NCI-H1930 (cell line): ENCODE results near the gene SPNS1.

Experiments used
- DNase-seq, 2 experiments: peaks; one replicate each; lab custom pipeline; 2025; lab: John Stamatoyannopoulos, UW

The SPNS1 gene

DNA sequence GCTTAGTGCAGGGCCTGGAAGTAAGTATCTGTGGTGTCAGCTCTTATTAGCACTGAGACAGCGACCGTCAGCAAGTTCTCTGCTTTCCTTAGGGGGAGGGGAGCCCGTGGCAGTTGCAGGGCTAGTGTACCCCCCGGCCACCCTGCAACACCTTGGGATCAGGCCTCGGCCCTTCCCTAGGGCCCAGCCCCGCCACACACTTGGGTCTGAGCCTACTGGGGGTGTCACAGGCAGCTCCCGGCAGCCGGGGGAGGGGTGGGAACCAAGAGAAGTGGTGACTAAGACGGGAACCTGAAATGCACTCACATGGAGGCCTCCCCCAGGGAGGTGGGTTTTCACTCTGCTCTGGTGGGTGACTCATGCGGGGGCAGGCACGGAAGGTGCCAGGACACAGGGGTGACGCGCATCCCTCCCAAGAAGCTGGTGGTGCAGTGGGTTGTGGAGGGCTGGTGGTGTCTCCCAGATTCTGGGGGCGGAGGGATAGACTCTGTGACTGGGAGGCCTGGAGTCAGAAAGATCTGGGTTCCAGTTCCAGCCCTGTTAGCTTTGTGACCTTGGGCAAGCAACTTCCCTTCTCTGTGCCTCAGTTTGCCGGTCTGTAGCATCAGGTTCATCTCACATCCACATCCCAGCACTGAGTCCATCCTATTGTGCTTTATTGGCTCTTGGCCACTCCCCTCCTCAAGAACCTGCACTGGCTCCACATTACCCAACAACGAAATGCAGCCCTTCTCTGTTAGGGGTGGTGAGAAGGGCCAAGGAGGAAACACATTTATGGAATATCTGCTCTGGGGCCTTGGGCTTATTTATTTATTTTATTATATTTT, 54.8 kb downstream of the SPNS1 start:
- DNase-seq, result no peak

DNA sequence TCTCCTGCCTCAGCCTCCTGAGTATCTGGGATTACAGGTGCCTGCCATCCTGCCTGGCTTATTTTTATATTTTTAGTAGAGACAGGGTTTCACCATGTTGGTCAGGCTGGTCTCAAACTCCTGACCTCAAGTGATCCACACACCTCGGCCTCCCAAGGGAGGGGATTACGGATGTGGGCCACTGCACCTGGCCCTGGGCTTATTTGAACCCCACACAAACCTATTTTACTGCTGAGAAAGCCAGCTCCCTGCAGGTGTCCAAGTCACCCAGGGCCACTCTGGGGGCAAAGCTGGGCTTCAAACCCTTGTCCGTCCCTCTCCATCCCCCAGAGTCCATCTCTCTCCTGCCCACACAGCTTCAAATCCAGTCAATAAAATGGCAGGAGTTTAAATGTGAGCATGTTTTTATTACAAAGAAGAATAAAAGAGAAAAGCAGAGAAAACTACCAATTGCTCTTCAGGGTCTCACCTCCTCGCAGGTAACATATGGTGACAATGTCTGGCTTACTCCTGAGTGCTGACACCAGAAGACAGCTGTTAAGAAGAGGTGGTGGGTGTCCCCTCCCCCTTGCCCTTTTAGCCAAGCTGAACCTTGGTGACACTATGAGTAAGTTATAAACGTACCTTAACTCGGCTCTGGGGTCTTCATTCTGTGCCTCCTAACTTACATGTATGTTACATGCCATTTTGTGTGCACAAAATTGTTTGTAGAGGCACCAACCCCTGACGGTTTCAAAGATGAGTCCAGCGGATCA, 55.7 kb downstream of the SPNS1 start:
- no peak for DNase-seq
